Neural progenitor cell (in vitro differentiated cells): ENCODE results near the gene CCNJ.

Source experiments
- CTCF ChIP-seq: fragments of 200-600 bp; sonication (generic); IDR thresholded peaks from 2 replicates; pipeline ENCODE4 v1.5.1; 2017; ENCODE audit warnings: antibody characterized with exemption, mild to moderate bottlenecking
- EZH2 ChIP-seq: fragments of 200-600 bp; sonication (generic); IDR thresholded peaks from 2 replicates; pipeline ENCODE4 v1.6.1; 2017; ENCODE audit warnings: antibody characterized with exemption, mild to moderate bottlenecking, moderate library complexity
- EZH2phosphoT487 ChIP-seq: fragments of 200-600 bp; sonication (generic); IDR thresholded peaks from 2 replicates; pipeline ENCODE4 v1.6.1; 2017; ENCODE audit warnings: antibody characterized with exemption

GRCh38 chr10:95998255-95998784 is 45.1 kb upstream of the CCNJ start:
- no peak for TF ChIP-seq CTCF
- no peak for TF ChIP-seq EZH2
- TF ChIP-seq EZH2phosphoT487, result no peak
